ENCODE results near the gene VCAN.

- TF ChIP-seq SP1 (IDR thresholded peaks at IDR 0.05) (no peak), FOXA1 (IDR thresholded peaks at IDR 0.05) (no peak), TARDBP (IDR thresholded peaks at IDR 0.05) (no peak), ZNF384 (IDR thresholded peaks at IDR 0.05) (no peak), SUZ12 (IDR thresholded peaks at IDR 0.05) (no peak), FOXK2 (IDR thresholded peaks at IDR 0.05) (no peak), BHLHE40 (IDR thresholded peaks at IDR 0.05; ENCODE audit: borderline replicate concordance) (no peak), FOXM1 (IDR thresholded peaks at IDR 0.05; ENCODE audit: borderline replicate concordance) (no peak), ARNT (IDR thresholded peaks at IDR 0.05) (no peak), ELF4 (IDR thresholded peaks at IDR 0.05) (no peak), HDGF (IDR thresholded peaks at IDR 0.05; ENCODE audit: borderline replicate concordance) (no peak), L3MBTL2 (conservative IDR thresholded peaks at IDR 0.05) (no peak), LEF1 (IDR thresholded peaks at IDR 0.05; ENCODE audit: borderline replicate concordance) (no peak)
These were observed 15.6 kb downstream of the VCAN start for GRCh38 chr5:83487155-83487554.
